ENCODE results near the gene SLC38A10.
"Not testable (repeated sequence)": the region's sequence is repeated elsewhere in the genome, so short reads cannot be mapped to it uniquely, and the experiment has no call there.

The SLC38A10 gene

DNA sequence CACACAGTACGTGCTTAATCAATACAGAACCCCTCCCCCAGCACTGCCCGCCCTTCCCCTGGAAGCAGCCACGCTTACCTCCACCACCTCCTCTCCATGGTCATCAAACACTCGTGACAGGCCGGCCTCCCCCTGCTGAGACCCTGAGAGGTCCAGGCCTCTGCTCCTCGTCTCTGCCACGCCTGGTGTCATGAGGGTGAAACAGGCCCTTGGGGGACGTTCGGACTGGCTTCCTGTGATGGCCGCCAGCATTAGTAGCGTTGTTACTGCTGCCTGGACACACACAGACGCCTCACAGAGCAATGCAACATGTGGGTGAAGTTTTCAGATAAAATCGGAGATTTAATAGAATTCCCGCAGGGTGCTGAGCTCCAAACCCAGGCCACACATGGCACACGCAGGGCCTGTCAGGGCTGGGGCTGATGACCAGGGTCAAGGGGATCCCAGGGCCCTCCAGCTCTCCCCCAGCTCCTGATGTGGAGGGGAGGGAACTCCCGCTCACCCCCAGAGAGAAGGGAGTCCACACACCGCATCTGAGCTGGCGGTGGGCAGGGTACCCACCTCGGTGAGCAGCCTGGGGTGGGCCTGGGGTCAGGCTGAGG is 15.9 kb upstream of the SLC38A10 start:
- no peak for DNase-seq

DNA sequence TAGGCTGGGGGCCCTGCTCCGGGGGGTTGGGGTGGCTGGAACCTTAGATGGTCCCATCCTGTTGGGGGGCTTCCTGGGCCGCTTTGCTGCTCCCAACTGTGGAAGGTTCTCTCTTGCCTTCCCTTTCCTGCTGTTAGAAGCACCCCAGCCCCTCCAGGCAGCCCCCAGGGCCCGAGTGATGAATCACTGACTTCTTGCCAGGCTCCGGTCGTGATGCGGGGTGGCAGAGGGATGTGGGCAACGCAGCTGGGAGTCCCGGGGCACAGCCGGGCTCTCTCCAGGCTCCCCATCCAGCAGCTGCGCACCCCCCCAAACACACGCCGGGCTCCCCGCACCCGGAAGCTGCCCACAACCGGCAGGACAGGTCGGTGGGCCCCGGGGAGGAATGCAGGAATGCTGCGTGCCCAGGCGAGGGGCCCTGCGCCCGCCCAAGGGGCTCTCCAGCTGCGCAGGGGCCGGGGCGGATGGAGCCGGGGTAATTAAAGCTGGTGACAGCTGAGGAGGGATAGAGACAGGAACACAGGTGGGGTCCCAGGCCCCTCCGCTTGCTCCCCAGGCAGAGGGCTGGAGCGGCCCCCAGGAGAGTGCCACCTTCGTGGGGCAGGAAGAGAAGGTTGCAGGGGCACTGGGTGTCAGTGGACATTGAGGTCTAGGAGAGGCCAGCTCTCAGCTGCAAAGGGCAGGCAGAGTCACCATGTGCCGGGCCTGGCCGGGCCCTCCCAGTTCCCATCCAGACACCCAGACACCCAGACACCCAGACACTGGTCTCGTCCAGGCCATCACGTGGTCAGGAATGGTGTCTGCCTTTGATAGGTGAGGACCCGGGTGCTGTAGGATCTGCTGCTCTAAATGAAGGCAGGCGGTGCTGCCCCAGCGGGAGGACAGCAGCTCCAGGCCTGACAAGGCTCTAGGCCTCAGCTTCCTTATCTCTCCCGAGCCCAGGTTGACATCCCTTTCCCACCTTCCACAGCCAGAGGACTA is 15.0 kb upstream of the SLC38A10 start:
- no peak for DNase-seq

DNA sequence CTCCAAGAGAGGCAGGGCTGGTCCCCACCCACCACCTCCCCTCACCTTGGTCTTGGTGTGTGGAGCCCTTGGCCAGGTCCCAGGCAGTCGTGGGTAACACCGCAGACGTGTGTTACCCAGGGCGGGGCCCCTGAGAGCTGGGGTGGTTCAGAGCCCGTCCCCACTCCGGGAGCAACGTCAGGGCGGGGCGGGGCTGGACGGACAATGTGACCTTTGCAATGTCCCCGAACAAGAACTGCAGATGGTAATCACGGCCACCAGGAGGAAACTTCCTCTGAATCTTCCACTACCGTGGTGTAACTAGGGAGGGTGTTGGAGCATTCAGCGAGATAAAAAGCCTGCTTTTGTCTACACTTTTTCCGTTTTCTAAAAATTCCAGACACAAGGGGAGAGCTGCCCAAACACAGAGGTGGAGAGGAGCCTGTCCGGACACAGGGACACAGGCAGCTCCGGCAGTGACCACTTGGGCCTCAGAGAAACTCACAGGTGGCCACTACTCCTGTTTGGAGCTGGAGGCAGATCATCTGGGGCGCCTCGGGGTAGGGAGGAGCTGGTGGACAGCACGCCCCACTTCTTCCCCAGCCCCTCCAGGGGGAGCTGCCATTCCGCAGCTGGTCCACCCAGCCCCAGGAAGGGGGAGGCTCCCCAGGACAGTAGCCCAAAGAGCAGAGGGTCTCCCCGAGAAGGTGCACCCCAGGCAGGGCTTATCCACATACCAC is 14.2 kb upstream of the SLC38A10 start:
- DNase-seq = no peak

DNA sequence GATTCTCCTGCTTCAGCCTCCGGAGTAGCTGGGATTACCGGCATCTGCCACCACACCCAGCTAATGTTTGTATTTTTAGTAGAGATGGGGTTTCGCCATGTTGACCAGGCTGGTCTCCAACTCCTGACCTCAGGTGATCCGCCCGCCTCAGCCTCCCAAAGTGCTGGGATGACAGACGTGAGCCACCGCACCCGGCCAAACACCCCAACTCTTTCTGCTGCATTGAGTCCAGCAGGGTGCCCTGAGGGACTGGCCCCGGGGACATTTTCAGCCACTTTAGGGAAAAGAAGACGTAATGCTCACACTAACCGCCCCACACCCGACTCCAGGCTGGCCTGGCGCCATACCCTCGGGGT is 13.7 kb upstream of the SLC38A10 start:
- not testable (repeated sequence) for DNase-seq

DNA sequence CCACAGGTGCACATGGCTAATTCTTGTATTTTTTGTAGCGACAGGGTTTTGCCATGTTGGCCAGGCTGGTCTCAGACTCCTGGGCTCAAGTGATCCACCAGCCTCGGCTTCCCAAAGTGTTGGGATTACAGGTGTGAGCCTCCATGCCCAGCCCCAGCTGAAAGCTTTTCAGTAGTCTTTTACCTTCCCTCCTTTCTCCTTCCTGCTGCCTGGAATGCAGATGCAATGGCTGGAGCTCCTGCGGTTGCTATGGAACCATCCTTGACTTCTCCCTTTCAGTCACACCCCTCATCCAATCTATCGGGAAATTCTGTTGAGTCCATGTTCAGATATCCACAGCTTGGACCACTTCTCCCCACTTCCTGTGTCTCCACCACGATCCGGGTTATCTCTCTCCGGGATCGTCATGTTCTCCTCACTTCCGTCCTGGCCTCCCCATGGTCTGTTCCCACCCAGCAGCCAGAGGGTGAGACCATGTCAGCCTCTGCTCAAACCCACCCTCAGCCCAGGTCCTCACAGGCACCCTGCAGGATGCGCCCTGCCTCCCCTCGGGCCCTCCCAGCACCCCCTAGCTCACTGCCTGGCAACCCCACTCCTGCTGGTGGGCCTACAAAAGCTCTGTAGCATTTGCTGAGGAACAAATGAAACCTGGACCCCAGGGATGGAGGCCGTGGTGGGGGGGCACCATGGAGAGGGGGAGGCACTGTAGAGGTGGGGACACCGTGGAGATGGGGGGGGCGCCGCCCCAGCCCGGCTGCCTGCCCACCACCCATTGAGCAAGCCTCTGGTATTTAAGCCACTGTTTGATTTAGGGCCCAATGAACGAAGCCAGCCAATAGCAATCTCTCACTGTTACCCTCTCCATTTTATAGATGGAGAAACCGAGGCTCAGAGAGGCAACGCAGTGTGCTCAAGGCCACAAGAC is 12.8 kb upstream of the SLC38A10 start:
- no peak for DNase-seq

DNA sequence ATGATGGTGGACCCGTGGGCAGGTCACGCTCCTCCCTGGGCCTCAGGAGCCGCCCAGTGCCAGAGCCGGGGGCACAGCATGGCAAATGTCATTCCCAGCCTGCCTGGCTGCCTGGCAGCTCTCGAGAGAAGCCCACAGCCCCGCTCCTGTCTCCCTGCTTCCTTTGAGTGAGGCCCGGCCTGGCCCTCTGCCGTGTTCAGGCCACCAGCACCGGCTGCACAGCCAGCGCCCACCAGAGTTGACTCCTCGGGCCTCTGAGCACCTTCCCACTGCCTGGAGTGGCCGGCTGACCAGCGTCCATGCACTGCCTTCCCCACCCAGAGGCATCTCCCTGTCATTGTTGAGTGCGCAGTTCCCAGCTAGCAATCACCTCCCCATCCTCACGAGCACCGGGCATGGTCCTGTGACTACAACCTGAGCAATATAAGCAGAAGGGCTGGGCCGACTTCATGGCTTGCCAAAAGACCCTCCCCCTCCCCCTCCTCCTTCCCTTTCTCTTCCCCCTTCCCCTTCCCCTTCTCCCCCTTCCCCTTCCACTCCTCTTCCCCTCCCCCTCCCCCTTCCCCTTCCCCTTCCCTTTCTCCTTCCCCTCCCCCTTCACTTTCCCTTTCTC is 11.9 kb upstream of the SLC38A10 start:
- DNase-seq = no peak

DNA sequence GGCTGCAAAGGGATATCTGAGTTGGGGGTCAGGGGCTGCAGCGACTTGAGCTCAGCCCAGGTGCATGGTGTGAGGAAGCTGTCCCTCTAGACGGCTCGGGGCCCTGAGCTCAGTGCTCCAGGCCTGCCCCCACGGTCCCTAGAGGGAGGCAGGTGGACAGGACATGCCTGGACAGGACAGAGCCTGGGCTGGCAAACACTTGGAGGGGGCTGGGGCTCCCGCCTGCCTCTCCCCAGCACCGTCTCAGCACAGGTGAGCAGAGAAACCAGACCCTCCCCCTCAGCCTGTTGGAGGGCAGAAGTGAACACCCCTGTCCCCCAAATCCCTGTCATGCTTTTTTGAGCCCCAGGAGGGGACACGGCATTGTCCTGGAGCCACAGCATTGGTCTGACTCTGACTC is 11.4 kb upstream of the SLC38A10 start:
- DNase-seq = no peak

DNA sequence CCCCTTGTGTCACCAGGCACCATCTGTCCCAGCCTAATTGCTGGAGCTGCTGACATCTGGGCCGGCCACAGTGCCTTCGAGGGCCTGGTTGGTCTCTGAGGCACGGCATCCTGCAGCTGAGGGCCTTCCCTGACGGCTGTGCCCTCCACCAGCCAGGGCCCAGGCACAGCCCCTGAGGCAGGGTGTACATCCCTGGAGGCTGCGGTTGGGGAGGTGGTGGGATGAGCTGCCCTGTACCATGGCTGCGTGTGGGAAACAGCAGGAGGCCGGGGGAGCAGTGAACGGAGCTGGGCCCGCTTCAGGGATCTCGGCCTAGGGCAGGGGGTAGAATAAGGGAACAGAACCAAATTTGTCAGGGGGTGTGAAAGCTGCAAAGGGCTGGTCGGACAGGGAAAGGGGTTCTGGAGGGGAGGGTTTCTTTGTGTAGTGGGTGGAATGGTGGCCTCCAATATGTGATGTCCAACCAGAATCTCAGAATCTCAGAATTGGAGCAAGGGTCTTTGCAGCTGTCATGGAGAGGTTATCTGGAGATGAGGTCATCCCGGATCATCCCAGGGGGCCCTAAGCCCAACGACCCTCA is 10.0 kb upstream of the SLC38A10 start:
- DNase-seq = no peak

DNA sequence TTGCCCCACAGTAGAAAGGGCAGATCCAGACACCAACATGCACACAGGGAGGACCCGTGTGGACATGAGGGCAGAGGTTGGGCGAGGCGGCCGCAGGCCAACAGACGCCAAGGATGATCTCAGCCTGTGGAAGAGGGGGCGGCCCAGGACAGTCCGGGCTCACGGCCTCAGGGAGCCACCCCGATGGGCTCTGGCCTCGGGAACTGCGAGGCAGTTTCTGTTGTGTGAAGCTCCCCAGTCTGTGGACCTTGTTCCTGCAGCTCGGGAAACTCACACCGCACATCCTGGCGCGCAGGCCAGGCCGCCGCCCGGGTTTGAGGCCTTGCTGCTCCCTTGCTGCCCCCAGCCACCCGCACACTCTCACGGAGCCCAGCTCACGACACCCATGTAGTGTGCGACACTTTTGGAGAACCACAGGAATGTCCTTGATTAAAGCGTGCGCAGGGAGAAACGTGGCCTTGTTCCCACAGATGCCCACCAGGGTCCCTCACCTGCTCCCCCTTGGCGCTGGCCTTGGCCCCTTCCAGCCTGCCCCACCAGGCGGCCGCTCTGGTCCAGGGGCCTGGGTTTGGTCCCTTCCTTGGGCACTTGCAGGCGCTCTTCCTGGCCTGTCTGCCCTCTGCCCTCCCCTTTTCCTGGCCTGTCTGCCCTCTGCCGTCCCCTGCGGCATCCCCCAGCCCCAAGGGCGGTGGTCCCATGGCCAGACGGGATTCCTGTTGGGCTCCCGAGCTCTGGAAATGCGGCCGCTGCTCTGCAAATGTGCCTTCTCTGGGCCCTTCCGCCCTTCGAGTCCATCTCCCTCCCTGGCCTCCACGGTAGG is 9.3 kb upstream of the SLC38A10 start:
- DNase-seq = no peak

DNA sequence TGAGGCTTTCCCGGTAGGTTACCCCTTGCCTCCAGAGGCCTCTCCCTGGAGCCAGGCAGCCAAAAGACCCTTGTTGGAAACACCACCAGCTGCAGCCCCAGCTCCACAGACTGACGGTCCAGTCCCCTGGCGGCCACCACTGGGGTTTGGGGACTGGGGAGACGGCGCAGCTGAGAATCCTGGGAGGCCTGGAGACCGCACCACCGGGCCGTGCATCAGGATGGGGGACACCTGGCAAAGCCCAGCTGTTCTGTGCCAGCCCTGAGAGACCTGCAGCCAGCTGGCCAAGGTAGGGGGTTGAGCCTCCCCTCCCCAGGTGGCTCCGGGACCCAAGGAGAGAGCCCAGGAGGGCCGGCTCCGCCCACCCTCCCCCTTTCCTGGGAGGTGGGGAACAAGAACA is 8.3 kb upstream of the SLC38A10 start:
- no peak for DNase-seq

DNA sequence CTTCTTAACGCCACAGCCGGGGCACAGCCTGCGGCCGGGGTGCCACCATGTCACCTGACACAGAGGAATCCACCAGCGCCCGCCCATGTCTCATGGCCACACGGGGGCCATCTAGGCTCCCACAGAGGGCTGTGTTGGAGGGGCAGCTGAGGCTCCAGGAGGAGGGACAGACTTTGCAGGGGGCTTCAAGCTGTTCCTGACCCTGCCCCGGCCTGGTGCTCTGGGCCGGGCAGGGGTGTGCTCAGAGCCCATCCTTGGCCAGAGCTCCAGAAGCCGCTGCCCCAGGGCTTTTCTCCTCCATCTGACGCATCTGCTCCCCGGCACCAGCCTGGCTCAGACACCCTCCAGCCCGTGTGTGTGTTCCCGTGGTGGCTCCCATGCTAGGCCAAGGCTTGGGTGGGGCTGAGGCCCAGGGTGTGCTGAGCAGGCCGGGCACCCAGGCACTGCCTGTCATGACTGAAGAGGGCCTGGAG is 7.8 kb upstream of the SLC38A10 start:
- no peak for DNase-seq

DNA sequence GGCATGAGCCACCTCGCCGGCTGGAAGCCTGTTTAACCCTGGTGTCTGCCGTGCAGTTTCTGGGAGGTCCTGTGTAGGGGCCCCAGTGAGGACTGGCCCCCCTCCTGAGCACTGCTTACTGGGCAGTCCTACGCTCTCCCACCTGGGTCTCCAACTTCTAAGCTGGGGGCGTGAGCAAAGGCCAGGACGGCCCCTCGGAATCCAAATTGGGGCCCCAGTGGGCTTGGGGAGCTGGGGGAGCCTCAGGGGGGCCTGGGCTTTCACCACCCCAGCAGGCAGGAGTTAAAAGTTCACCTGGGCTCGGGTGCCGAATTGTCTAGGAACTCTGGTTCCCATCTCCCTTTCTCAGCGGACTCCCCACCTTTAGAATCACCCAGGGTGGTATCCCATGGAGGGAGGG is 7.2 kb upstream of the SLC38A10 start:
- DNase-seq = no peak

DNA sequence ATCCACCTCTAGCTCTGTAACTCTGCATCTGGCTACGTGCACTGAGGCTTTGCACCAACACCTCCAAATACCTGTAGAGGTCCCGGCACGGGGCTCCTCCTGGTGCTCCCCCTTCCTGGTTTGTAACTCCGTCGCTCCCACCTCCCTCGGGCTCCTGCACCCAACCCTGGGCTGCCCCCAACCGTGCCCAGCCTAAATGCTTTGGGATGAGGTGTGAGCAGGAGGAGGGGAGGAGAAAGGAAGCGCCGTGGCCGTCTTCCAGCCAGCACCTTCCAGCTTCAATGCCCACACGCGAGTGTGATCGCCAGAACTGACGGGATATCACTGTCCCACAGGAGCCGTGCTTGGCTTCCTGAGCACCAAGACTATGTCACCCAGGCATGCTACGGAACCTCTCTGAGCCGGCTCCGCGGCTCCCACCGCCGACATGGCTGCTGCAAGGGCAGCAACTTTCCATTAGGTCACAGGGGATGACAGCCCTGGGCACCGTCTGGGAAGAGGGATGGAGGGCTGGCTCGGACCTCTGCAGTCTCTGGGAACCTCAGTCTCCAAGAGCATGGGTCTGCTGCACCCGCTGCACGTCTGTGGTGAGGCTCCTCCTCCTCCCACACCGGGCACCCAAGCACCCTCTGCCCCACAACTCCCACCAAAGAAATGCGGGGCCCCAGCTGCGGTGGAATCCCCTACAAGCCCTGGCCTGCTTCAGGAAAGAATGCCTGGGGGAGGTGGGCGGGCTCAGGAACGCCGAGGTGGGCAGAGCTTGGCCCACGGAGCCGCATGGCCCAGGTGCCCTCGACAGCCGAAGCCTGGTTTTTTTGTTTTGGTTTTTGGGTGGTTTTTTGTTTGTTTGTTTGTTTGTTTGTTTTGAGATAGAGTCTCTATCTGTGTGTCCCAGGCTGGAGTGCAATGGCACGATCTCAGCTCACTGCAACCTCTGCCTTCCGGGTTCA is 6.4 kb upstream of the SLC38A10 start:
- DNase-seq = no peak

DNA sequence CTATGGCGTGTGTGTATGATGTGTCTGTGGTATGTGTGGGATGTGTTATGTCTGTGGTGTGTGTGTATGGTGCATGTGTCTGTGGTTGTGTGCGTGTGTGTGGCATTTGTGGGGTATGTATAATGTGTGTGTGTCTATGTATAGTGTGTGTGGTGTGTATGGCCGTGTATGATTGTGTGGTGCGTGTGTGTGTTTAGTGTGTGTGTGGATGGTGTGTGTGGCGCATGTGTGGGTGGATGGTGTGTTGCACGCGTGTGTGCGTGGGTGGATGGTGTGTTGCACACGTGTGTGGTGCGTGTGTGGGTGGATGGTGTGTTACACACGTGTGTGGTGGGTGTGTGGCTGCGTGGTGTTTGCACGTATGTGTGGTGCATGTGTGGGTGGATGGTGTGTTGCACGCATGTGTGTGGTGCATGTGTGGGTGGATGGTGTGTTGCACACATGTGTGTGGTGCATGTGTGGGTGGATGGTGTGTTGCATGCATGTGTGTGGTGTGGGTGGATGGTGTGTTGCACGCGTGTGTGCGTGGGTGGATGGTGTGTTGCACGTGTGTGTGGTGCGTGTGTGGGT is 5.6 kb upstream of the SLC38A10 start:
- DNase-seq = no peak

DNA sequence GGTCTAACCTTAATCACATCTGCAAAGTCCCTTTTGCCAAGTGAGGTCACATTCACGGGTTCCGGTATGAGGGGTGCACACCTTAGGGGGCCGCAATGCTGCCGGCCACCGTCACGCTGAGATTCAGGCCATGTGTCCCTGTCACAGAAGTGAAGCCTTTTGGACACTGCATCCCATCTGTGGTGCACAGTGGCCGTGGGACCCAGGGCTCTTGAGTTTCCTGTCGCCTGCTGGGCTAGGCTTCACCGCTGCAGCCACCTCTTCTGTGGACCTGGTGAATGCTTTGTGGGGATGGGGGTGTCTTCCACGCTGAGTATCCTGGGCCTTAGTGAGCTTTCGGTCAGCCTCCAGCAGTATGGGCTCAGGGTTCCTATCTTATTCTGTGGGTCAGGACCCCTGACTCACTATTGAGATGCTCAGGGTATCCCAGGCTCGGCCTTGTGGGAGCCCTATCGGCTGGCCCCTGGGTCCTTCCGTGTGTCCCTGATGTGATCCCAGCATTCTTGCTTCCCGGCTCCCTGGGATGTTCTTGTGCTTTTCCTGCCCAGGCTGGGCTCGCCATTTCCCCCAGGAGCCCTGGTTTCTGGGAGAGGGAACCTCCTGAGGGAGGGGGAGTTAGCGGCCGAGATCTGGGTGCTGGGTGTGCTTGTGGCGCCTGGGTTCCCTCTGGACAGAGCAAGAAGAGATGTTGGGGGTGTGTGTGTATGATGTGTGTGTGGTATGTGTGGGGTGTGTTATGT is 4.9 kb upstream of the SLC38A10 start:
- DNase-seq = no peak

DNA sequence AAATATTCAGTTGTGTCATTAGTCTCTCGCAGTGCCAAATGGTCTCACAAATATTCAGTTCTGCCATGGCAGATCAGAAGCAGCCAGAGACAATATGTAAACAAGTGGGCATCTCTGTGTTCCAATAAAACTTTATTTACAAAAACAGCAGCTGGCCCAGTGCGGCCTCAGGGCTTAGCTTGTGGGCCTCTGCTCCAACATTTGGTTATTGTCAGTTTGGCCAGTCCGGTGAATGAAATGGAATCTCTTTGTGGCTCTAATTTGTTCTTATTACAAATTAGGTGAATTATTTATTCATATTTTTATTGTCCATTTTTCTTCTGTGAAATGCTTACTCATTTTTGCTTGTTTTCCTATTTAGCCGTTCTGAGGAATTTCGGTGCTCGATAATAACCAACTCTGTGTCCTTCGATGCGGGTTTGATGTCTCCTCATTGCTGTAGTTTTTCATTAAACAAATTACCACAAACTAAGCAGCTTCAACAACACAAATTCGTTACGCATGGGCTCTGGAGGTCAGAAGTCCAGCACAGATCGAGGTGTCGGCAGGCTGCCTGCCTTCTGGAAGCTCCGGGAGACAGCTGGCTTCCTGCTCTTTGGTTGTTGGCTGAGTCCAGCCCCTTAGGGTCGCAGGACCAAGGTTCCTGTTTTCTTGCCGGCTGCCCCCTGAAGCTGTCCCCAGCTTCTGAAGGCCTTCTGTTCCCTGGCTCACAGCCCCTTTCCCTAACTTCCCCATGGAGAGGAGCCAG is 4.1 kb upstream of the SLC38A10 start:
- DNase-seq = no peak

DNA sequence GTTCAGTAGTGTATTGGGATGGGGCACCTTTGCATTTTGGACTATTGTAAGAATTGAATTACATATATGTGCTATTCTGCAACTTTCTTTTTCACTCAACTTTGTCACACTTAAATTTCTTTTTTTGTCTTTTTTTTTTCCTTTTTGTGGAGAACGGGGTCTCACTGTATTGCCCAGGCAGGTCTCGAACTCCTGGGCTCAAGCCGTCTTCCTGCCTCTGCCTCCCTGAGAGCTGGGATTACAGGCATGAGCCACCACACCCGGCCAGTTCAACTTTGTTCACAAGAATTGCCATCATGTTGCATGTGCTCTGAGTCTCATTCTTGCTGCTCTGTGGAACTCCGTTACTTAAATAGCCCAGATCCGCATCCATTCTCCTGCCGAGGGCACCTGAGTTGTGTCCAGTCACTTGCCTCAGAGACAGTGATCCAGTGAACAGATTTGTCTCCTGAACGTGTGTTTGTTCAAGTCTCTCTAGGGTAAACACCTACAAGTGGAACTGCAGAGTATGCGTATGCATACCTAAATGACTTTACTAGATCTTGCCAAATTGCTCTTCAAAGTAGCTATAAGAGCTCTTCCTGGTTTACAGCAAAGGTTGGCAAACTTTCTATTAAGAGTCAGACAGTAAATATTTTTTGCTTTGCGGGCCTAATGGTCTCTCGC is 3.4 kb upstream of the SLC38A10 start:
- no peak for DNase-seq

Measured in NCI-H446 (cell line).